Karpas-422 (cell line): Measurements from ENCODE around the gene SHISAL1. TPM values are rescaled to one million over a fixed set of nuclear protein-coding genes. Genes with fewer than 3 reads are reported as not detected.

Experiments
- DNase-seq: peaks from one replicate; pipeline ENCODE4 v3.0.0-alpha.2; 2015
- H2AFZ ChIP-seq: fragments of 200-600 bp; sonication (generic); 2 replicates; pipeline ENCODE4 v1.6.1; 2014; ENCODE audit warnings: antibody characterized with exemption, low read length, mixed read lengths
- H3K27ac ChIP-seq: fragments of 200-600 bp; sonication (generic); 2 replicates; pipeline ENCODE4 v1.5.1; 2014; ENCODE audit warnings: mild to moderate bottlenecking, low read length, moderate library complexity
- H3K27me3 ChIP-seq: fragments of 200-600 bp; sonication (generic); 2 replicates; pipeline ENCODE4 v1.6.1; 2014; ENCODE audit warnings: low read length, mixed read lengths
- H3K36me3 ChIP-seq: fragments of 200-600 bp; sonication (generic); 2 replicates; pipeline ENCODE4 v1.6.1; 2014; ENCODE audit warnings: low read length, mixed read lengths; ENCODE audit not compliant: insufficient read depth
- H3K4me1 ChIP-seq: fragments of 200-600 bp; sonication (generic); 2 replicates; pipeline ENCODE4 v1.6.1; 2014; ENCODE audit warnings: mild to moderate bottlenecking, low read length, mixed read lengths
- H3K4me2 ChIP-seq: fragments of 200-600 bp; sonication (generic); 2 replicates; pipeline ENCODE4 v1.6.1; 2014; ENCODE audit warnings: low read length, low read depth, mild to moderate bottlenecking; ENCODE audit not compliant: poor library complexity, severe bottlenecking
- H3K4me3 ChIP-seq: fragments of 200-600 bp; sonication (generic); 2 replicates; pipeline ENCODE4 v1.5.1; 2014; ENCODE audit warnings: mild to moderate bottlenecking, antibody characterized with exemption, low read length, mixed read lengths
- H3K79me2 ChIP-seq: fragments of 200-600 bp; sonication (generic); 2 replicates; pipeline ENCODE4 v1.6.1; 2014; ENCODE audit warnings: mild to moderate bottlenecking, low read length, mixed read lengths
- H3K9ac ChIP-seq: fragments of 200-600 bp; sonication (generic); 2 replicates; pipeline ENCODE4 v1.6.0; 2014; ENCODE audit warnings: low read length
- H3K9me2 ChIP-seq: fragments of 200-600 bp; sonication (generic), shearing (Covaris generic); replicated peaks from 2 replicates; pipeline ENCODE4 v1.6.0; 2014; ENCODE audit warnings: mild to moderate bottlenecking, low read length, moderate library complexity; ENCODE audit not compliant: insufficient read depth
- H3K9me3 ChIP-seq: fragments of 300-700, 200-600 bp; sonication (generic); 2 replicates; pipeline ENCODE4 v1.6.1; 2014; ENCODE audit warnings: low read length, mixed read lengths
- H4K20me1 ChIP-seq: fragments of 200-600 bp; sonication (generic); 2 replicates; pipeline ENCODE4 v1.6.1; 2014; ENCODE audit warnings: mild to moderate bottlenecking, antibody characterized with exemption, low read length, low read depth; ENCODE audit not compliant: insufficient read depth
- total RNA-seq: library from RNA; depleted of rRNA; stranded (reverse); fragments of >200 nt; shearing (Covaris generic); gene quantifications from 2 replicates; pipeline ENCODE4 v1.2.3, GENCODE V29; 2014; ENCODE audit warnings: low replicate concordance

SHISAL1 gene
- total RNA-seq, 1 experiment from 2014 or later, result not detected

- no peak overlapping the region for H3K4me3 ChIP-seq
- H2AFZ ChIP-seq, result no peak overlapping the region
- H3K27me3 ChIP-seq, result no peaks in the 10 kb centered on the region
- no peaks in the 10 kb centered on the region for H4K20me1 ChIP-seq
- no peaks in the 10 kb centered on the region for H3K4me1 ChIP-seq
- H3K9me3 ChIP-seq, result no peaks in the 10 kb centered on the region
- H3K79me2 ChIP-seq, result no peaks in the 10 kb centered on the region
- H3K9ac ChIP-seq, result no peak overlapping the region
- no peak overlapping the region for H3K4me2 ChIP-seq
- H3K27ac ChIP-seq, result no peak overlapping the region
- H3K36me3 ChIP-seq, result no peaks in the 10 kb centered on the region
- DNase-seq, result no peak
- no peaks in the 10 kb centered on the region for H3K9me2 ChIP-seq
Observed at GRCh38 chr22:44256556-44257485, 55.9 kb downstream of the SHISAL1 start.

- Histone ChIP-seq H3K36me3 (no peaks in the 10 kb centered on the region), H3K9me3 (no peaks in the 10 kb centered on the region), H3K4me2 (no peak overlapping the region), H3K79me2 (no peaks in the 10 kb centered on the region), H3K4me3 (no peak overlapping the region), H3K27me3 (no peaks in the 10 kb centered on the region), H2AFZ (no peak overlapping the region), H3K9me2 (no peaks in the 10 kb centered on the region), H3K27ac (no peak overlapping the region), H4K20me1 (no peaks in the 10 kb centered on the region), H3K4me1 (no peaks in the 10 kb centered on the region), H3K9ac (no peak overlapping the region)
- DNase-seq, result no peak
Observed at GRCh38 chr22:44256085-44256484, 56.7 kb downstream of the SHISAL1 start.

DNA sequence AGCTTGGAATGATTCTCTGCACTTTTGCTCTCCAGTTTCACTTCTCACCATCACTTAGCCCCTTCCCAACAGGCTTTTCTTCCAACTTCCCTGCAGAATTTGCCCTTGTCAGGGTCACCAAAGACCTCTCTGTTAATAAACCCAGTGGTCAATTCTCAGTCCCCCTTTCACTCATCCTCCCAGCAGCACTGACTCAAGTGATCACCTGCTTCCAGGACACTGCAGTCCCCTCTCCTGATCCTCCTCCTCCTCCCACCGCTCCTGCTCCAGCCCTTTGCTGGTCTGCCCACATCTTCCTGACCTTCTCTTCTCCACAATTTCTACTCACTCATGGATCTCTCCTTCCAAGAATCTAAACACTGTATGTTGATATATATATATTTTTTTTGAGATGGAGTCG lies 57.9 kb downstream of the SHISAL1 start:
- Histone ChIP-seq H3K4me2 (no peak overlapping the region), H3K27me3 (no peaks in the 10 kb centered on the region), H3K27ac (no peak overlapping the region), H3K4me3 (no peak overlapping the region), H3K4me1 (no peaks in the 10 kb centered on the region), H3K79me2 (no peaks in the 10 kb centered on the region), H3K36me3 (no peaks in the 10 kb centered on the region), H3K9me2 (no peaks in the 10 kb centered on the region), H3K9ac (no peak overlapping the region), H3K9me3 (no peaks in the 10 kb centered on the region), H4K20me1 (no peaks in the 10 kb centered on the region), H2AFZ (no peak overlapping the region)
- no peak for DNase-seq

DNA sequence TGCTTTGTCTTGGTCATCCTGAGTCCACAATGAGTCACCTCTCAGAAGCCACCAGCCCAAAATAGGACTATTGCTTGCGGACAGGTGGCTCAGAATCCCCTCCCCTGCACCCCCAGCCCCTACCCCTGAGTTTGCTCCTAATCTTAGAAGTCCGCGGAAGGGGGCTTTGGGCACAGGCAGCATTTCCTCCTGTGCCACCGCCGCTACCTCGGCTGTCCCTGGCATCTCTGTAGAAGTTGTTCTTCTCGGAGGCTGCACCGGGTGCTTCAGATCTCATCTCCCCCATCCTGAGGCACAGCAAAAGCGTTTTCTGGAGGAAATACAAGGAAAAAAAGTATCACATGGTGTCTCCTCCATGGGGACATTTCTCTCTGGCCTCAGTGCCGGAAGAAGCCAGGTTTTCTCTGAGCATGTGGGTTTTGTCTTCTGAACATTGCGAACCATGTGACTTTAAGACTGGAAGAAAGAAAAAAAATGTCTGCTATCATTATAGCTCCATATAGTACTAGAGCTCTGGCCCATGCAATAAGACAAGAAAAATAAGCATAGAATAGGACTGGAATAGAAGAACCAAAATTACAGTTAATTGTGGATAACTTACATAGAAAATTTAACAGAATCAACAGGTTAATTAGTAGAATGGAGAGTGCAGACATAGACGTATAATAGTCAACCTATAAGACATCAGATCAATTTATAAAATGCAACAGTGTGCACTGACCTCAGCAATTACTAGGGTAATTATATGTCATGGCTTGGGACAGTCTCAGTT lies 63.2 kb downstream of the SHISAL1 start:
- Histone ChIP-seq H3K27ac (no peak overlapping the region), H3K79me2 (no peaks in the 10 kb centered on the region), H3K9ac (no peak overlapping the region), H3K9me3 (no peaks in the 10 kb centered on the region), H3K9me2 (no peaks in the 10 kb centered on the region), H3K4me3 (no peak overlapping the region), H3K4me1 (no peaks in the 10 kb centered on the region), H3K4me2 (no peak overlapping the region), H2AFZ (no peak overlapping the region), H3K27me3 (no peaks in the 10 kb centered on the region), H3K36me3 (no peaks in the 10 kb centered on the region), H4K20me1 (no peaks in the 10 kb centered on the region)
- no peak for DNase-seq

- Histone ChIP-seq H3K4me2 (no peak overlapping the region), H2AFZ (no peak overlapping the region), H3K9me3 (no peaks in the 10 kb centered on the region), H3K9ac (no peak overlapping the region), H3K27me3 (no peaks in the 10 kb centered on the region), H3K79me2 (no peaks in the 10 kb centered on the region), H3K27ac (no peak overlapping the region), H4K20me1 (no peaks in the 10 kb centered on the region), H3K4me1 (no peaks in the 10 kb centered on the region), H3K9me2 (no peaks in the 10 kb centered on the region), H3K4me3 (no peak overlapping the region), H3K36me3 (no peaks in the 10 kb centered on the region)
- no peak for DNase-seq
Observed at GRCh38 chr22:44248926-44249325, 63.8 kb downstream of the SHISAL1 start.

DNA sequence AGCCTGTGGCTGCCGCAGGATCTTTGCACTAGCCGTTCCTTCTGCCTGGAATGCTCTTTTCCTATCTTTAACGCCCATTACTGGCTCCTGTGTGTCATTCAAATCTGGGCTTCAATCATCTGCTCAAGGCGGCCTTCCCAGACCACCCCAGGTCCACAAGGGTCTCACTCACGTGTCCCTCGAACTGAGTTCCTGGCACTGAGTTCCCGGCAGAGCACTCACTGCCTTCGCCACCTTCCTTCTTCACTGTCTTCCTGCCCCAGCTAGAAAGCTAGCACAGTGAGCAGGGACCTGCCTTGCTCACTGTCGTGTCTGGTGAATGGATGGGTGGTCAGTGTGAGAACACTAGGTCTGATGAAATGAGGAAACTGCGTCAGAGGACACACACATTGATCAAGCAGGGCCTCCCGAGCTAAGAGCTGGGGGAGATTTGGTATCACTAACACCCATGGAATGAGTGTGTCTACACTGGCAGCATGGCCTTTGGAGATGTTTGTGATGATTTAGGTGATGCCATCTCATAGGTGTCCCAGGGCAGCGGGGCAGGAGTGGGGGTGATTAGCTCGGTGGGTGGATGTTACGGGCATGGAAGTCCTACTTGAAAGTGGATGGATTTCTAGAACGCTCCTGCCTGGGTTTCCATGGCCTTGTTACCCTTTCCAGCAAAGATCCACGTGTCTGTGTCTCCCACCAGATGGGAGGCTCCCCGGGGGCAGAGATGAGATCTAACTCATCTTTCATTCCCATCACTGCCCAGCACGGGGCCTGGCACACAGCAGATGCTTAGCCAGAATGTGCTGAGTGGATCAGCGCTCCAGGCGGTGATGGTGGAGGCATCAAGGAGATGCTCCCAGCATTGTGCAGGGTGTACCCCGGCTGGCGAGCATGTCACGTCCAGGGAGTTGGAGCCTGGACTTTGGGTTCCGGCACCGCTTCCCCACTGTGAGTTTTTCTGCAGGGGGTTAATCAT lies 64.5 kb downstream of the SHISAL1 start:
- Histone ChIP-seq H3K9me3 (no peaks in the 10 kb centered on the region), H3K4me2 (no peak overlapping the region), H3K36me3 (no peaks in the 10 kb centered on the region), H3K9ac (no peak overlapping the region), H3K4me3 (no peak overlapping the region), H3K79me2 (no peaks in the 10 kb centered on the region), H3K27me3 (no peaks in the 10 kb centered on the region), H3K4me1 (no peaks in the 10 kb centered on the region), H2AFZ (no peak overlapping the region), H4K20me1 (no peaks in the 10 kb centered on the region), H3K27ac (no peak overlapping the region), H3K9me2 (no peaks in the 10 kb centered on the region)
- DNase-seq, result no peak

DNA sequence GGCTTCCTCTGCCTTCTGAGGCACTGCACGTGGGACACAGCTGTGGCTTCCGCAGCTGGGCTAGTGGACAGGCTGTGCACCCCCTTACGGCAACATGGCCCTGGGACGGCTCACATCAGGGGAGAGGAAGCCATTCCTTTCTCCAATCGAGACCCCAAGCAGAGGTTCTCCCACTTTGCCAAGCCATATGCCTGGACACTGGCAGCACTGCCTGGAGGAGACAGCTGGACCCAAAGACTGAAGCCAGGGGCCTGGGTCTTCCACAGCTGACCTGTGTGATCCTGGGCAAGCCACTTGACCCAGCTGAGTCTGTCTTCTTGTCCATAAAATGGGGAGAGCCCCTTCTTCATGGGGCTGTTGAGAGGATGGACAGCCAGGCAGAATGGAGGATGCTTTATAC lies 65.4 kb downstream of the SHISAL1 start:
- Histone ChIP-seq H2AFZ (no peak overlapping the region), H3K9me2 (no peaks in the 10 kb centered on the region), H3K4me3 (no peak overlapping the region), H4K20me1 (no peaks in the 10 kb centered on the region), H3K4me2 (no peak overlapping the region), H3K9ac (no peak overlapping the region), H3K27ac (no peak overlapping the region), H3K79me2 (no peaks in the 10 kb centered on the region), H3K27me3 (no peaks in the 10 kb centered on the region), H3K9me3 (no peaks in the 10 kb centered on the region), H3K4me1 (no peaks in the 10 kb centered on the region), H3K36me3 (no peaks in the 10 kb centered on the region)
- DNase-seq, result no peak
